D721Med (cell line): ENCODE data around the gene USP9Y.
"Not testable (repeated sequence)": the region's sequence is repeated elsewhere in the genome, so short reads cannot be mapped to it uniquely, and the experiment has no call there.

ENCODE experiments used
- DNase-seq: peaks from one replicate; pipeline ENCODE4 v3.0.0; 2011; ENCODE audit warnings: low spot score; ENCODE audit not compliant: insufficient read length
- FAIRE-seq: peaks from 2 replicates; lab custom pipeline; 2011; peaks lifted over from hg19 to GRCh38; lab: Jason Lieb, UNC
- CTCF ChIP-seq: IDR thresholded peaks from 2 replicates; pipeline ENCODE4 v1.5.1; 2012; ENCODE audit warnings: mild to moderate bottlenecking, control low read depth; ENCODE audit not compliant: insufficient read depth; ENCODE audit errors: missing control alignments

USP9Y gene

GRCh38 chrY:12701181-12701695 lies at the start of gene USP9Y:
Gene USP9Y (plus strand): TSS chrY:12701231. CDS start chrY:12709448, 8,217 bp downstream.
- FAIRE-seq (no peak), DNase-seq (no peak)

GRCh38 chrY:12651621-12652036 lies 49.4 kb upstream of the USP9Y start:
- DNase-seq: no peak
- TF ChIP-seq CTCF: no peak
- FAIRE-seq: no peak

More at GRCh38 chrY:12701181-12701695, at the start of gene USP9Y:
- TF ChIP-seq CTCF: no peak

GRCh38 chrY:12661745-12662681 lies 39.0 kb upstream of the USP9Y start:
- DNase-seq: no peak
- no peak for FAIRE-seq
- TF ChIP-seq CTCF: no peak

- DNase-seq (no peak), FAIRE-seq (no peak)
- no peak for TF ChIP-seq CTCF
Observed at GRCh38 chrY:12662745-12663591, 38.1 kb upstream of the USP9Y start.

GRCh38 chrY:12663845-12664244 lies 37.2 kb upstream of the USP9Y start:
- not testable (repeated sequence) for FAIRE-seq

GRCh38 chrY:12678111-12678510 lies 22.9 kb upstream of the USP9Y start:
- FAIRE-seq (no peak), DNase-seq (no peak)
- TF ChIP-seq CTCF: no peak

More at GRCh38 chrY:12663845-12664244, 37.2 kb upstream of the USP9Y start:
- DNase-seq: not testable (repeated sequence)

- DNase-seq (no peak), FAIRE-seq (no peak)
- no peak for TF ChIP-seq CTCF
Observed at GRCh38 chrY:12681535-12681934, 19.5 kb upstream of the USP9Y start.
